ENCODE results near the gene MED12L.

The MED12L gene

DNA sequence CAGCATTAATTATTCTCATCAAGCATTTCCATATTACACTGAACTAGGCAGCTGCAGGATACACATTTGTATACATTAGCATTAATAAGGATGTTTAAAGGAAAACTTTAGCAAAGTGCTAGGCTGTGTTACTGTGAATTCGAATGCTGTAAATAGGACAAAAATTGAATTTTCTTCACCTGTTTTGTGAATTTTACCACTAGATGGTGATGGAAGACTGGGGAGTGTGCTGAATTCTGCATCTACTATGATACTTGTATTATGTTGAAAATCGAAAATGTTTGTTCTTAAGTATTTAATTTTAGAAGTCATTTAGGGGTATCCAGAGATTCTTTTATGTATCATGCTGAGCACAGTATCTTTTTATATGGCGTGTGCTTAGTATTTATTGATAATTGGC is 205.2 kb downstream of the MED12L start:
- DNase-seq (ENCODE audit: low read depth), result no peak

DNA sequence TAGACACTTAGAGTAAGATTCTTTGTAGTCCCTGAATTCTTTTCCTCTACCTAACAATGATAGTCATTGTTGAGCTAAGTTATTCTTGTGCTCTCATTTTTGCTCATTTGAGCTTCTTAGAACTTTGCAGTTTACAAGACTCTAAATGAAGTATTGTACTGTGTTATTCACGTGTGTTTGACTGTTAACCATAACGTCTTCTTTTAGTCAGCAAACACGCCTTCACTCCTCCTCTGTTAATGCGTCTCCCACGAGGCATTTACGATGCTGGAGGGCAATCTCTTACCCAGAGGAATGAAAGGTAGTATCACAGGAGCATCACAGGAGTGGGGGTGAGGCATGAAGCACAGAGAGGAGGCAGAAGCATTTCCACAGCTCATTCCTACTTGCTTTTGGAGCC is 207.7 kb downstream of the MED12L start:
- no peak for DNase-seq (ENCODE audit: low read depth)

- DNase-seq (ENCODE audit: low read depth), result no peak
These were observed 210.8 kb downstream of the MED12L start for GRCh38 chr3:151296226-151296625.

- DNase-seq (ENCODE audit: low read depth), result no peak
These were observed 212.0 kb downstream of the MED12L start for GRCh38 chr3:151297429-151297828.

DNA sequence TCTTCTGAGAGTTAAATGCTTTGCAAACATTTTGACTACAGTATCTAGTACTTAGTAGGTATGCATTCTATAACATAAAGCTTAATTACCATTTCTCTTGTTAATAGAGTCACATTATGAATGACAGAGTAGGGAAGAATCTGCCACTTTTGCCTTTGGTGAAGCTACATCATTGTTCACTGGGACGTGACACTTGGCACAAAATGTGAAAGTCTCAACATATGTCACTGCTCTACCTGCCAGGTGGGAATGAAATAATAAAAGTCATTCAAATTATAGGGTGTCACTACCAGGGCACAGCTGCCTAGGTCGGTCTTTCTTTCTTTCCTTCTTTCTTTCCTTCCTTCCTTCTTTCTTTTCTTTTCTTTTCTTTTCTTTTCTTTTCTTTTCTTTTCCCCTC is 213.5 kb downstream of the MED12L start:
- no peak for DNase-seq (ENCODE audit: low read depth)

DNA sequence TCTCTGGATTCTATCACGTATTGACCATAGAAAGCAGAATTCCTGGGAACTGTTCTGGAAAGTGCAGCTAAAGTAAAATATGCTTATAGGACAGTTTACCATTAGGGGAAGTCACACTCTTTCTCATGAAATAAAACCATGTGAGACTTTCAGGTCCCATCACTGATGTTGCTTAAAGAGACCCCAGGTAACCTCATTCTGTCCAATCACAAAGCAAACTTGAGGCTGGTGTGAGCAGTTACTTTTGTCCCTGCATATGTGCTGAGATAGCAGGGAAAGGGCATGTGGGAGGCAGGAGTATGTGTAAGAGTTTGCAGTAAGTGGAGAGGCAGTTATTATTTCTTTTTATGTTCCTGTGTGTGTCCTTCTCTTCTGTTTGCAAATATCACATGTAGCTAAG is 215.1 kb downstream of the MED12L start:
- DNase-seq (ENCODE audit: low read depth), result no peak

GRCh38 chr3:151301787-151302186 is 216.3 kb downstream of the MED12L start:
- DNase-seq (ENCODE audit: low read depth), result no peak

- no peak for DNase-seq (ENCODE audit: low read depth)
These were observed 218.3 kb downstream of the MED12L start for GRCh38 chr3:151303751-151304150.

DNA sequence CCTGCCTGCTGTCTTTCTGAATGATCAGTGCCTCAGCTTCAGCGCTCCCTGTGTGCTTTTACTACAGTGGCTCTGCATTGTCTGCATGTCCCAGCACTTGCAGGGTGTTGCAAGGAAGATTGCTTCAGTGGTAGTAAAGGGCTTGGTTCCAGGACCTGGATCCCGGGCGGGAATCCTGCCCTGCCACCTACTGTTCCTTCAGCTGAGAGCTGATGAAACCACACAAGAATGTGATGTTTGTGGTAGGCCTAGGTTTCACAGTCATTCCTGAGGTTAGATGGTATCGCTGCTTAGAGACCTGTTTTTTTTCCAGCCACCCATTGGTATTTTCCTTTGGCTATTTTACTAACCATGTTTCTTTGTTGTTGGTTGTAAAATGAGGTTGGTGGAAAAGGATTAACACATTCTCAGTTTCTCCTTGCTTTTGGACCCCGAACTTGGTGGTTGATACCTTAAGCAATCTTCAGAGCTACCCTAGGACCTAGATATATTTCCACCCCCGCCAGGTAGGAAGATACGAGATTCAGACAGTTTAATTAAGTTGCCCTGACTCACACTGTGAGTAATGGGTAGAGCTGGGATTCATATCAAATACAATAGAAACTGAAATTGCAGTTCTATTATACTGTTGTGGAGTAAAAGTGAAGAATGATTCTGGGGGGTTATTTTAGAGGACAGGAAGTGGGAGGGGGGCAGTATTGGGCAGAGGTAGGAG is 219.8 kb downstream of the MED12L start:
- DNase-seq (ENCODE audit: low read depth), result no peak

DNA sequence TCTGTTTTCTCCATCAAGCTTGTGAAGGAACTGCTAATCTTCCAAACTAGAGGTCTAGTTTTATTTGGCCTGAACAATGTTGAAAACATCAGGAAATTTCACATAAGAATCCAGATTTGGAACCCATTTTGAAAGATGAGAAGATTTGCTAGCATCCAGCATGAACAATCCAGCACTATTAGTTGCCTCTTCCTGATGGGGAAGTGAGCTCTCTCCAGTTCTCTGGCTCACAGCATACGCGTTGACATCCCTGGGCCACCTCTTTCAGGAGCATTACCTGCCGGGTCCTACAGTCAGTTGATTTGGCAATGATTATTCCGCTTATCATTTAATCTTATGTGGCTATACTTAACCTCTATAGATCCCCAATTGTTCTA is 220.3 kb downstream of the MED12L start:
- DNase-seq (ENCODE audit: low read depth), result no peak

DNA sequence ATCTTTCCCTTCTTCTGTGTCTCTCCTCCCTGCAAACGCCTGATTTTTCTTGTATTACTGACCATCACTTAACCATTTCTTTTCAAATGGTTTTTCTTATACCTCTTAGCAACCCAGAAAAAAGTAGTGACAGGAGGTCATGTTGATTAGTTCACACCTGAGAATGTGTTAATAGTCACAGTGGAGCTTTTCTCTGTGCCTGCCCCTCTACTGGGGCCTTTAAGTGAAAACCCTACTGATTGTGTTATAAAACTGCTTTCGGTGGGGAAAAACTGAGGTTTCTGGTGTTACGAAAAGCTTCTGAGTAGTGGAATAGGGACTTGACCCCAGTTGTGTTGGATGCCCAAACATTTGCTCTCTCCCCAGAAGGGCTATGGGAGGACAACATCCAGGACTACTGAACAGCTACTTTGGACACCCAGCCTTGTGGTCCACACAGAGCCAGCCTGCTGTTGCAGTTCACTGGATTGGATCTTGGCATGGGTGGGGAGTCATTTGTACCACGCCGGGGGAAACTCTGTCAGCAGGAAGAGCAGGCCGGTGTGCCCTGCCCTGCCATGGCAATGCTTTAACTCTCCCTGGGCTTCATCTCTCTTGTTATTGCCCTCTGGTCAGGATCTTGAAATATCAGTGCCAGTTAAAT is 220.8 kb downstream of the MED12L start:
- DNase-seq (ENCODE audit: low read depth), result no peak

DNA sequence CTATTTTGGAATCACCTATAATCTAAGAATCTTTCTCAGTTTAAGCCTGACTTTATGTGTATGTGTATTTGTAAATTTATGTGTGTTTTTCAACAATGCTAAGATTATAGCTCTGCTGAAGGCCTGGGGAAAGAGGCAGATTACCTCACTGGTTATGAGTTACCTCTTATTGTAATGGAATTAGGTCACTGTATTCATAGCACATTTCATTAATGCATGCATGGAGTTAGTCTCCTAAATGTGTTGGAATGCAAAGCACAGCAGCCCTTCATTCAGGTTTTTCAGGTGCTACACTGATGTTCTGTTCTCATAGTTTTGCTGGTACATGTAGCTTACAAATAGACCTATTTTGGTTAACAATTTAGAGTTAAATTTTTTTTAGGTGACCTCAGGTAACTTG is 221.7 kb downstream of the MED12L start:
- no peak for DNase-seq (ENCODE audit: low read depth)

DNA sequence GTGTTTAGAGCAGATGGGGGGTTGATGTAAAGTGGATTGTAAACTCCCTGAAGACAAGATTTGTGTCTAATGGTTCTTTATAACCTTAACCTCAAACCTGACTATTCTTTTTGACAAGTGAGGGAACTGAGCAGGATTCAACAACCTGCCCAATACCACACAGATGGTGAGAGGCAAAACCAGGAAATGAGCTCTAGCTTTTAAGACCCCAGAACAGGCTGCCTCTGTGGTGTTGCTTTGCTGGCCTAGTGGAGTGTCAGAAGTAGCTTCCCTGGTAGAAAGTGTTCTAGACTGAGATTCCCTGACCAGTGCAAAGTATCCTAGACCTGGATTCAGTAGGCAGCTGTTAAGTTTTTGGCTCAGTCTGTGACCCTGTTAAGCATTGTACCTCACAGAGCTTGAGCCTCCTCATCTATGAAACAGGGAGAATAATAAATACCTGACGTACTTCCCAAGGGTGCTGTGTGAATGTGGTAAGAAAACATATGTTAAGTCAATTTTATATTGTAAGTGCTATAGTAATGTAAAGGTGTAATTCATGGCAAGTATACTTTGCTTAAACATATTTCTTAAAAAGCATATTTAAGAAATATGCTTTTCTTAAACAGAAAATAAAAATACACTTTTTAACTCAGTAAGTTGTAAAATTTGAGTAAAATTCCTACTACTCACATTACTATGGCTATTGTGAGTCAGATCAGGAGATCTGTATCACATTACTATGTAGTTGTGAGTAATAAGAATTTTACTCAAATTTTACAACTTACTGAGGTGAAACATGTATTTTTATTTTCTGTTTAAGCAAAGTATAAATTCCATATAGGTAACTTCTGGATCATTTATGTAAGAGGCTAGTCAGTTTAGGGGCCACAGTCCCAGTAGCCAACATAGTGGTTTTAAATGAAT is 222.4 kb downstream of the MED12L start:
- DNase-seq (ENCODE audit: low read depth), result no peak

DNA sequence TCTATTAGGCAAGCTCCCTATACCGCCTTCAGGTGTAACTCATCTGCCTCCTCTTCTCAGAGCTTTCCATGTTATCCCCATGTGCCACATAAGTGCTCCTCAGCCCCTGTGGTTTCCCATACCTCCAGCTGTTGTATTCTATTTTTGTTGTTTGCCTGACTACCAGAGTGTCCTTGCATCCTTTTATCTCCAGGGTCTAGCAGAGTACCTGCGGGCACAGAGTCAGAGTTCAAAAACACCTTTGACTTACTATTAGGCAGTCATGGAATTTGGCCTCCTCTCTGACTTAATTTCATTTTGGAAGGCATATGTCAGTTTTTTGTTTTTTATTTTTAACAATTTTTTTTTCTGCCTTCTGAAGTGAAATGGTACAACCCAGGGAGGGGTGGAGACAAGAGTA is 224.1 kb downstream of the MED12L start:
- no peak for DNase-seq (ENCODE audit: low read depth)

DNA sequence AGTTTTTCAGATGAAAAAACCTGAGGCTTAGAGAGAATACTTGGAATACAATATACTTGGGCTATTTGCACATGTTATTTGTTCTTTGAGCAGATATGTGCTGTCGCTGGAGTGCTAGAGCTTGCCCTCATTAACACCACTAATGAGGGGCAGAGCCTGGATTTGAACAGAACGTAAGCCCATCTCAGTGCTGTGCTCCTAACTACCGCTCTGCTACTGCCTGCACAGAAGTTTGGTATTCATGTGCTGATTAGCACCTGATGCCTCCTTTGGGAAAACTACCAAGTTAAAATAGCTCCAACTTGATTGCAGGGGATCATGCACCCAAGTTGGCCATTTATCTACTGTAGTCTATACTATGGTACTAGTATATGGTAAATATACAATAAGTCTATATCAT is 227.5 kb downstream of the MED12L start:
- DNase-seq (ENCODE audit: low read depth), result no peak

DNA sequence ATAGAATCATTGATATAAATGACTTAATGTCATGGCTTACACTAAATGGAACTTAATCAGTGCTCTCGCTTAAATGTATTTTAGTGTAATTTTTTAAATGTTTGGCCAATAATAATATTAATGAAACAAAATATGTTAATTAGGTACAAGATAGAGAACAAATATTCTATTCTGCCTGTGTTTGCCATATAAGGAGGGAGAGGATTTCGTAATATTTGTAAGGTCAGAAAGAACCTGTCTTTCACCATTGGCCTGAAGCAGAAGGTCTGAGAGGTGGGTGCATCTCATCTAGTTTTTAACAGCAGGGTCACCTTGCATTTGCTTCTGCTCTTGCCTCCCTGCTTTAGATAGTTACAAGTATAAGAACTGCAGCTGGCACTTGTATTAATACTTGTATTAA is 228.7 kb downstream of the MED12L start:
- no peak for DNase-seq (ENCODE audit: low read depth)

GRCh38 chr3:151314593-151314992 is 229.1 kb downstream of the MED12L start:
- DNase-seq (ENCODE audit: low read depth), result no peak

DNA sequence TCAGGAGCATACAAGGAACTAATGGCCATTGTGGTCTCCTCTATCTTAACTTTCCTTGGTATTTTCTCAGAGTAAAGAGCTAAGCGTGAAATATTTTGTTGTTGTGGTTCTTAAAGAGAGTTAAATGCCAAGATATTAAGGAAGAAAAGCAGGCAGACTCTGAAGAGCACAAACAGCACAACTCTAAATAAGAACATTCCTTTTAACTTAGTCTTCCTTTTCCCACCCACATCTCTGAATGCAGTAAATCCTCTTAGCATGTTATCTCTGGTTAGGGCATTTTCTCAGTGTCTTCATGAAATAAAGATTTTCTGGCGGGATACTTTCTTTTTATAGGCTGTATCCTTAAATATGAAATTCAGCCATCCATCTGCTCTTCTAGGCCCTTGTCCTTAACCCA is 229.7 kb downstream of the MED12L start:
- DNase-seq (ENCODE audit: low read depth), result no peak

GRCh38 chr3:151315846-151316245 is 230.4 kb downstream of the MED12L start:
- DNase-seq (ENCODE audit: low read depth), result no peak

- no peak for DNase-seq (ENCODE audit: low read depth)
These were observed 231.0 kb downstream of the MED12L start, which contains the start of gene GPR87 for GRCh38 chr3:151316267-151316991. Gene GPR87, minus strand, starts transcription at chr3:151316820. Its CDS starts 16,720 bp downstream, at chr3:151300100.

DNA sequence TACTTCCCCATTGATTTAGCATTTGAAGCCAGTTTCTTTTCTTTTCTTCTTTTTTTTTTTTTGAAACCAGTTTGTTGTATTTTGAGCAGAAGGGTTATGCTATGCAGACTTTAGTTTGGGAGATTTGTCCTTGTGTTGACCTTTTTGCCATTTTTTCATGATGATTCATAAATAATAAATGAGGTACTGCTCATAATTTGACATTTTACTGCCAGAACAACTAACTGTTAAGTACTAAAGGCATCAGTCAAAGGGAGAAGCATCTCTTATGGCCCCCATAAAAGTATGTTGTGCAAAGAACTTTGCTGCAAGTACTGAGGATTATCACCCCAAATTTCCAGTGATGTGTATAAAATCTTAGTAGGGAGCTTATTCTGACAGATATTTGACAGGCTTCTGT is 232.8 kb downstream of the MED12L start:
- no peak for DNase-seq (ENCODE audit: low read depth)

DNA sequence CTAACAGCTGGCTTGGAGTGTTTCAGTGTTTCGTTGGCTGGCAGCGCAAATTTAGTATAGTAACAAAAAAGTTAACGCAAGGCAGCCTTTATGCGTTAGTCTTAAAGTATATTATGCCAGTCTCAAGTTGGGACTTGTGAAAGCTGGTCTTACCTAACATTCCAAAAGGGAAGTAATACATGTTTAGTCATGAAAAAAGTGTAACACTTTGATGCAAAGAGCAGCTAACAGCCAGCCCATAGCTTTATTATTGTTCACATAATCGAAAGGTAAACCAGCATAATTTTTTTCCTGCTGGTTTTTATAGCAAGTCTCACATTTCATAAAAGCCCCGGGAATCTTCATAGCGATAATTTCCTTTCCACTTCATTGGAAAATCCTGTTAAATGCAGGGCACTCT is 233.5 kb downstream of the MED12L start:
- no peak for DNase-seq (ENCODE audit: low read depth)

Data from activated T-helper 1 cell treated with Interleukin-2 at 50 U/mL for 16 hours (primary cell).